ENCODE data around the gene ETV3L. TPM values are rescaled to one million over a fixed set of nuclear protein-coding genes. Genes with fewer than 3 reads are reported as not detected.

Gene ETV3L
- total and polyA plus RNA-seq, 2 of the 8 experiments (the other 6 are each of a cell fraction or from before 2014, with no cell fraction given), result 0.17 to 0.26 TPM

- no peak for TF ChIP-seq CTCF (IDR thresholded peaks at IDR 0.05; ENCODE audit: control extremely low read depth in 1 of 3, insufficient read depth in 1 of 3, low read depth in 1 of 3, low read length in 3 of 3)
- peak; percentile 19 to 51; a peak in 1 of 4 replicates for TF ChIP-seq HDAC2 (IDR thresholded peaks at IDR 0.05; ENCODE audit: borderline replicate concordance in 1 of 2, low read depth in 2 of 2, low read length in 2 of 2)
- TF ChIP-seq SAP30 (IDR thresholded peaks at IDR 0.05; ENCODE audit: insufficient read depth, insufficient replicate concordance, low read length), result no peak
- TF ChIP-seq JUND (IDR thresholded peaks at IDR 0.05; ENCODE audit: low read length), result no peak
- no peak for TF ChIP-seq BCL11A (IDR thresholded peaks at IDR 0.05; ENCODE audit: low read depth in 2 of 2, low read length in 2 of 2)
- peak; percentile 60 for TF ChIP-seq KDM4A (IDR thresholded peaks at IDR 0.05; ENCODE audit: low read depth, low read length, severe bottlenecking)
- TF ChIP-seq POLR2A (IDR thresholded peaks at IDR 0.05; ENCODE audit: control extremely low read depth in 1 of 2, low read depth in 2 of 2, low read length in 2 of 2), result peak in 1 of 2 experiments; percentile 71; a peak in 1 of 3 replicates
- TF ChIP-seq SUZ12 (IDR thresholded peaks at IDR 0.05; ENCODE audit: low read length), result no peak
- TF ChIP-seq SIX5 (IDR thresholded peaks at IDR 0.05; ENCODE audit: low read depth, low read length), result no peak
- no peak for TF ChIP-seq YY1 (IDR thresholded peaks at IDR 0.05; ENCODE audit: low read depth, low read length)
- TF ChIP-seq ASH2L (IDR thresholded peaks at IDR 0.05; ENCODE audit: low read length), result peak; percentile 93
- TF ChIP-seq HDAC6 (IDR thresholded peaks at IDR 0.05; ENCODE audit: low read depth, low read length), result no peak
- TF ChIP-seq RBBP5 (IDR thresholded peaks at IDR 0.05; ENCODE audit: borderline replicate concordance, low read depth, low read length), result no peak; the same call in 1 of the 2 replicates
- peak; percentile 66 for TF ChIP-seq TAF1 (IDR thresholded peaks at IDR 0.05; ENCODE audit: low read depth, low read length)
- peak; percentile 68; the same call in 1 of the 2 replicates for TF ChIP-seq EGR1 (IDR thresholded peaks at IDR 0.05; ENCODE audit: borderline replicate concordance, low read depth, low read length)
- peak; percentile 67 for TF ChIP-seq PHF8 (conservative IDR thresholded peaks at IDR 0.05; ENCODE audit: low read depth, low read length)
- TF ChIP-seq CREB1 (IDR thresholded peaks at IDR 0.05), result peak; percentile 85
- TF ChIP-seq EP300 (IDR thresholded peaks at IDR 0.05; ENCODE audit: borderline replicate concordance in 1 of 2, low read depth in 2 of 2, low read length in 2 of 2), result peak in 1 of 2 experiments; percentile 24; a peak in 1 of 3 replicates
- peak; percentile 48 for TF ChIP-seq TAF7 (optimal IDR thresholded peaks at IDR 0.05; ENCODE audit: borderline replicate concordance, low read depth, low read length)
- no peak for TF ChIP-seq CEBPB (IDR thresholded peaks at IDR 0.05; ENCODE audit: low read depth, low read length)
- TF ChIP-seq MAX (IDR thresholded peaks at IDR 0.05), result peak; percentile 67
These were observed 38.8 kb upstream of the ETV3L start, which contains the start of gene ETV3 (continued) for GRCh38 chr1:157138220-157139051.
